Measurements from ENCODE around the gene YPEL2. TPM values are rescaled to one million over a fixed set of nuclear protein-coding genes. Genes with fewer than 3 reads are reported as not detected.
A peak's percentile ranks its signal among the peaks of the same experiment; 100 is the strongest.

YPEL2 gene
- polyA plus RNA-seq, 2 of the 4 experiments (the other 2 are of a cell fraction): 5.4 to 8.2 TPM

- Histone ChIP-seq H3K9me3 (no peaks in the 10 kb centered on the region), H3K4me1 (peaks cover 31% of the 10 kb centered on the region), H3K4me2 (peak overlapping the region; percentile 7; the same call in 1 of the 3 replicates), H3K27ac (no peak overlapping the region; a peak in 1 of 6 replicates), H3K4me3 (no peak overlapping the region)
- 94% methylated on average over 5 of the region's 5 CpGs for WGBS (ENCODE audit: missing lambda C conversion rate)
- no peak; a peak in 1 of 6 replicates for ATAC-seq
- ChIA-PET CTCF (interaction anchor here (1.6 kb wide), 1 partner anchor 17 kb away, joined by 5 read pairs; no protein-coding TSS in a partner anchor), POLR2A (no interaction called here)
- no peak for DNase-seq (ENCODE audit: low read depth in 1 of 2, low spot score in 1 of 2)
- no peak for FAIRE-seq
- TF ChIP-seq BHLHE40 (IDR thresholded peaks at IDR 0.05; ENCODE audit: low read depth, low read length) (no peak), CHD2 (IDR thresholded peaks at IDR 0.05; ENCODE audit: low read length, partially characterized antibody) (no peak), CHD4 (IDR thresholded peaks at IDR 0.05; ENCODE audit: borderline replicate concordance) (no peak), PHF8 (IDR thresholded peaks at IDR 0.05; ENCODE audit: borderline replicate concordance, low read depth) (no peak), ESRRA (IDR thresholded peaks at IDR 0.05; ENCODE audit: borderline replicate concordance, low read length) (no peak), CEBPB (IDR thresholded peaks at IDR 0.05) (no peak), HOXB5 (CRISPR knock-in tag; IDR thresholded peaks at IDR 0.05) (no peak), KDM1A (IDR thresholded peaks at IDR 0.05; ENCODE audit: low read depth) (no peak), HEYL (CRISPR knock-in tag; IDR thresholded peaks at IDR 0.05) (no peak), POLR2A (IDR thresholded peaks at IDR 0.05; ENCODE audit: low read length) (no peak)
These were observed 40.1 kb downstream of the YPEL2 start for GRCh38 chr17:59371416-59372100.

DNA sequence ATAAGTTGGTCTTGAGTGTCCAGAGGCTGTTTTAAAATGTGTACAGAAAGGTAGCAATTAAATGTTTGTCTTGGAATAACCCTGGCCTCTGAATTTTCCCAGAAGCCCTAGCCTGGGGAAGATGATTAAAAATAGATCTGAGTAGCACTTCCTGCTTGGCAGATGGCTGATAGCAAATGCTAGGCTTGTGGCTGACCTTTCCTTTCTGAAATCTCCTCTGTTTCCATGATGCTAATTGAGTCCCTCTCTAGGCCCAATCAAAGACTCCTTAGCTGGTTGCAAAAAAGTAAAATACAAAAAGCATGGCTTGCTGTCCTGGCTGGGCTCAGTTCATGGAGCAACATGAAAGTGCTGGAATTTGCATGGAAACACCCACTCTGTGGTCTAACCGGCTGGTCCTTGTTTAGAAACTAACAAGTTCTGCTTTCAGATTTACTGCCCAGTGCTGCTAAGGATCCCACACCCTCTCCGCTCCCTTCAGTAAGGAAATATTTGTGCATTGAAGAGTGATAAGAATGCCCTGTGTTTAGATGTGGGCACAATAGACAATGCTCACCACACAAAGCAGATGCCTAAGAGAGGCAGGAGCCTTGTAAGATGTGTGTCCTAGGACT lies 40.8 kb downstream of the YPEL2 start:
- ChIA-PET CTCF (no interaction called here), POLR2A (no interaction called here)
- TF ChIP-seq KDM1A (IDR thresholded peaks at IDR 0.05; ENCODE audit: low read depth) (no peak), NPAS2 (CRISPR knock-in tag; IDR thresholded peaks at IDR 0.05; ENCODE audit: borderline replicate concordance) (no peak), RFX5 (IDR thresholded peaks at IDR 0.05) (no peak), FOSL2 (IDR thresholded peaks at IDR 0.05) (no peak), FOSL2 (CRISPR knock-in tag; IDR thresholded peaks at IDR 0.05) (no peak), ZC3H11A (IDR thresholded peaks at IDR 0.05) (no peak), SREBF2 (IDR thresholded peaks at IDR 0.05) (no peak), HOXB5 (CRISPR knock-in tag; IDR thresholded peaks at IDR 0.05) (no peak), JUN (IDR thresholded peaks at IDR 0.05) (no peak), SMC3 (IDR thresholded peaks at IDR 0.05) (no peak), NR3C1 (IDR thresholded peaks at IDR 0.05) (no peak)
- TF ChIP-seq, protein P1, sequence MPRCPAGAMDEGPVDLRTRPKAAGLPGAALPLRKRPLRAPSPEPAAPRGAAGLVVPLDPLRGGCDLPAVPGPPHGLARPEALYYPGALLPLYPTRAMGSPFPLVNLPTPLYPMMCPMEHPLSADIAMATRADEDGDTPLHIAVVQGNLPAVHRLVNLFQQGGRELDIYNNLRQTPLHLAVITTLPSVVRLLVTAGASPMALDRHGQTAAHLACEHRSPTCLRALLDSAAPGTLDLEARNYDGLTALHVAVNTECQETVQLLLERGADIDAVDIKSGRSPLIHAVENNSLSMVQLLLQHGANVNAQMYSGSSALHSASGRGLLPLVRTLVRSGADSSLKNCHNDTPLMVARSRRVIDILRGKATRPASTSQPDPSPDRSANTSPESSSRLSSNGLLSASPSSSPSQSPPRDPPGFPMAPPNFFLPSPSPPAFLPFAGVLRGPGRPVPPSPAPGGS (IDR thresholded peaks at IDR 0.05): no peak
- no peak for DNase-seq (ENCODE audit: low read depth in 1 of 2, low spot score in 1 of 2)
- H3K4me3 ChIP-seq: no peak overlapping the region
- H3K9me3 ChIP-seq: no peaks in the 10 kb centered on the region
- no peak for FAIRE-seq
- no peak overlapping the region; a peak in 1 of 6 replicates for H3K27ac ChIP-seq
- peak overlapping the region; percentile 7; the same call in 1 of the 3 replicates for H3K4me2 ChIP-seq
- peaks cover 24% of the 10 kb centered on the region for H3K4me1 ChIP-seq
- no peak for ATAC-seq
- 88% methylated on average over 2 of the region's 2 CpGs for WGBS (ENCODE audit: missing lambda C conversion rate)

GRCh38 chr17:59373882-59374495 lies 42.5 kb downstream of the YPEL2 start:
- ChIA-PET POLR2A (interaction anchor here (0.8 kb wide), 1 partner anchor 44 kb away, joined by 6 read pairs; no protein-coding TSS in a partner anchor), CTCF (no interaction called here)
- 81% methylated on average over 5 of the region's 5 CpGs for WGBS (ENCODE audit: missing lambda C conversion rate)
- peaks cover 9% of the 10 kb centered on the region; the same call in 1 of the 3 replicates for H3K4me1 ChIP-seq
- no peak overlapping the region for H3K4me2 ChIP-seq
- no peak overlapping the region for H3K4me3 ChIP-seq
- TF ChIP-seq CHD2 (IDR thresholded peaks at IDR 0.05; ENCODE audit: low read length, partially characterized antibody): no peak
- TF ChIP-seq, protein P2, sequence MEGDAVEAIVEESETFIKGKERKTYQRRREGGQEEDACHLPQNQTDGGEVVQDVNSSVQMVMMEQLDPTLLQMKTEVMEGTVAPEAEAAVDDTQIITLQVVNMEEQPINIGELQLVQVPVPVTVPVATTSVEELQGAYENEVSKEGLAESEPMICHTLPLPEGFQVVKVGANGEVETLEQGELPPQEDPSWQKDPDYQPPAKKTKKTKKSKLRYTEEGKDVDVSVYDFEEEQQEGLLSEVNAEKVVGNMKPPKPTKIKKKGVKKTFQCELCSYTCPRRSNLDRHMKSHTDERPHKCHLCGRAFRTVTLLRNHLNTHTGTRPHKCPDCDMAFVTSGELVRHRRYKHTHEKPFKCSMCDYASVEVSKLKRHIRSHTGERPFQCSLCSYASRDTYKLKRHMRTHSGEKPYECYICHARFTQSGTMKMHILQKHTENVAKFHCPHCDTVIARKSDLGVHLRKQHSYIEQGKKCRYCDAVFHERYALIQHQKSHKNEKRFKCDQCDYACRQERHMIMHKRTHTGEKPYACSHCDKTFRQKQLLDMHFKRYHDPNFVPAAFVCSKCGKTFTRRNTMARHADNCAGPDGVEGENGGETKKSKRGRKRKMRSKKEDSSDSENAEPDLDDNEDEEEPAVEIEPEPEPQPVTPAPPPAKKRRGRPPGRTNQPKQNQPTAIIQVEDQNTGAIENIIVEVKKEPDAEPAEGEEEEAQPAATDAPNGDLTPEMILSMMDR (IDR thresholded peaks at IDR 0.05): no peak
- TF ChIP-seq CEBPB (IDR thresholded peaks at IDR 0.05): 0 out of 4 replicates have a peak, but pooled peaks have one; percentile 10
- FAIRE-seq (no peak), DNase-seq (ENCODE audit: low read depth in 1 of 2, low spot score in 1 of 2) (no peak), ATAC-seq (no peak)
- H3K9me3 ChIP-seq: no peaks in the 10 kb centered on the region
- H3K27ac ChIP-seq: no peak overlapping the region

Measured in A549 (cell line).